Muscle of leg (tissue), 11 donors: Measurements from ENCODE around the gene IFRD1. TPM values are rescaled to one million over a fixed set of nuclear protein-coding genes. Genes with fewer than 3 reads are reported as not detected.

Experiments used
- DNase-seq: peaks from one replicate; pipeline ENCODE4 v3.0.0; 2013
- H3K27ac ChIP-seq: one replicate; pipeline ENCODE4 v1.5.1; 2013; ENCODE audit warnings: mild to moderate bottlenecking, low read length, control low read depth
- H3K27me3 ChIP-seq: one replicate; pipeline ENCODE4 v1.6.1; 2013; ENCODE audit warnings: low read length; ENCODE audit not compliant: control insufficient read depth, insufficient read depth
- H3K36me3 ChIP-seq: one replicate; pipeline ENCODE4 v1.6.1; 2013; ENCODE audit warnings: low read length; ENCODE audit not compliant: control insufficient read depth, insufficient read depth
- H3K4me1 ChIP-seq: one replicate; pipeline ENCODE4 v1.6.1; 2013; ENCODE audit warnings: low read length; ENCODE audit not compliant: control insufficient read depth, insufficient read depth
- H3K4me3 ChIP-seq: one replicate; pipeline ENCODE4 v1.5.1; 2013; ENCODE audit warnings: low read length, control low read depth
- H3K9me3 ChIP-seq: replicated peaks from 2 replicates; pipeline ENCODE4 v1.6.1; 2013; ENCODE audit warnings: low read depth, low read length; ENCODE audit not compliant: control insufficient read depth
- WGBS: methylation state at CpG from one replicate; pipeline ENCODE4 v1.1.5; 2013; ENCODE audit warnings: missing lambda C conversion rate; ENCODE audit not compliant: insufficient coverage; 5-methylcytosine and 5-hydroxymethylcytosine counted together
- polyA plus RNA-seq, 8 donors: library from polyadenylated mRNA; unstranded; fragments of 120-200 nt; gene quantifications; one replicate each; pipeline versions ENCODE4 v1.2.1 to v1.2.3, GENCODE V29; 2013; ENCODE audit warnings: inconsistent platforms in 1 of 8, low replicate concordance in 1 of 8; ENCODE audit not compliant: insufficient read length in 8 of 8, insufficient read depth in 1 of 8
- total RNA-seq: library from RNA; stranded (reverse); fragments of 120-200 nt; gene quantifications from one replicate; pipeline ENCODE4 v1.2.4, GENCODE V29; 2013

Gene IFRD1
- total and polyA plus RNA-seq, 9 donors: 21.2 to 28.7 (median 24.4) TPM

GRCh38 chr7:112419543-112420130, 30.6 kb upstream of the IFRD1 start:
- no peaks in the 10 kb centered on the region for H3K27me3 ChIP-seq
- WGBS: 100% methylated on average over 2 of the region's 4 CpGs
- H3K4me1 ChIP-seq: peaks cover 2% of the 10 kb centered on the region
- H3K9me3 ChIP-seq: peaks cover 2% of the 10 kb centered on the region
- DNase-seq: no peak
- H3K27ac ChIP-seq: no peak overlapping the region
- H3K4me3 ChIP-seq: no peak overlapping the region
- H3K36me3 ChIP-seq: no peaks in the 10 kb centered on the region

GRCh38 chr7:112420236-112420861, 29.9 kb upstream of the IFRD1 start:
- Histone ChIP-seq H3K27me3 (no peaks in the 10 kb centered on the region), H3K9me3 (peaks cover 2% of the 10 kb centered on the region), H3K4me1 (peaks cover 2% of the 10 kb centered on the region), H3K4me3 (no peak overlapping the region), H3K36me3 (no peaks in the 10 kb centered on the region), H3K27ac (no peak overlapping the region)
- DNase-seq: peak; percentile 12
- WGBS: 36% methylated on average over 3 of the region's 9 CpGs

DNA sequence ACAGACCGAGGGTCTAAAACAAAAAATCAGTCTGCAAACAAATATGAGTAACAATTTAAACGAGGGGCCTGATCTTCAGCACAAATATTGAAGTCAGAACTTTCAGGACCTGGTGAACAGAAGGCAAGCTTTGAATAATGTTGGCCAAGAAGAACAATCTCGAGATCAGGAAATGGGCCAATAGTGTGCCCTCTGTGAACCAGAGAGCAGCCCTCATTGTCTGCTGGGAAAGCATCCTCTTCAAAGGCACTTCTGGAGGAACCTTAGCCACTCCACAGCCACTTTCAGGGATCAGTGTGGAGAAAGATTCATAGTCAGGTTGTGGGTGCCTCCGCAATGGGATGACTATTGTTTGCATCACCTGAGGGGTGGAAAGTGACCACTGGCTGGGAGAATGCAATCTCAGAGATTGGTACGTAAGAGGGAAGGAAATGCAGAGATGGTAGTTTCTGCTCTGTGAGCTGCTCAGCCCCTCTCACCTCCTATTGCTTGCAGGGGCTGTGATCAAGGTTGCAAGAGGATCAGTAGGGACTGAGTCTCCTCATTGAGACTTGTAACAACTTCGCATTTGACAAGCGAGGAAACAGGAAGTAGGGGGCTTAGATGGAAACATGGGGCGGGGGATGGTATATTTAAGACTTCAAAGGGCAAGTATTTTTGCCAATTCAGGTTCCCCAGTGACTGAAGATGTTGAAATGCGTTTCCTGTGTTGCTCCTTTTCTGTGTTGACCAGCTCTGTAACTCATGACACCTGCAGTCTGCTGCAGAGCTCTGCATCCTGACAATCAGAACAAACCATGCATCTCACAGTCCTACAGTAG, 28.4 kb upstream of the IFRD1 start:
- DNase-seq: peak; percentile 42
- Histone ChIP-seq H3K36me3 (no peaks in the 10 kb centered on the region), H3K27me3 (no peaks in the 10 kb centered on the region), H3K27ac (no peak overlapping the region), H3K4me3 (no peak overlapping the region), H3K9me3 (peaks cover 2% of the 10 kb centered on the region), H3K4me1 (peaks cover 2% of the 10 kb centered on the region)
- WGBS: 45% methylated on average over 5 of the region's 9 CpGs

GRCh38 chr7:112422842-112423496, 27.3 kb upstream of the IFRD1 start:
- H3K4me1 ChIP-seq: peaks cover 2% of the 10 kb centered on the region
- peak; percentile 68 for DNase-seq
- WGBS: 50% methylated on average over 2 of the region's 6 CpGs
- H3K27me3 ChIP-seq: no peaks in the 10 kb centered on the region
- no peaks in the 10 kb centered on the region for H3K9me3 ChIP-seq
- no peak overlapping the region for H3K27ac ChIP-seq
- no peaks in the 10 kb centered on the region for H3K36me3 ChIP-seq
- H3K4me3 ChIP-seq: no peak overlapping the region

DNA sequence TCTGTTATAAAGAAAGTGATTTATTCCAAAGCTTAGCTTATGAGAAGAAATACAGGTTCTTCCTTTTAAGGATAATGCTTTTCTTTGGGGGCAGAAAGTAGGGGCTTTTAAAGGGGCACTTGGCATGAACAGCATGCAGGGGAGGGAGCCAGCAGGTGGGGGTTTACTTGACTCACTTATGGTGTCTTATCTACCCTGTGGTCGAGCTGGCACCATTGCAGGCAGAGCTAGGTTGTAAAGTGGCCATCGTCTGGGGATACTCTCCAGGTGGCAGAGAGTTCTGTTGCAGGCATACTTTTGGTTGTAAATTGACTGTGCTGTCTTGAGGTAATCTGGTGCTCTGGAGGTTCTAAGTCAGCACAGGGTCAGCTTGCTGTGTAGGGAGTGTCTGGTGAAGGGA, 26.3 kb upstream of the IFRD1 start:
- H3K27ac ChIP-seq: no peak overlapping the region
- WGBS: 46% methylated on average over 2 of the region's 2 CpGs

DNA sequence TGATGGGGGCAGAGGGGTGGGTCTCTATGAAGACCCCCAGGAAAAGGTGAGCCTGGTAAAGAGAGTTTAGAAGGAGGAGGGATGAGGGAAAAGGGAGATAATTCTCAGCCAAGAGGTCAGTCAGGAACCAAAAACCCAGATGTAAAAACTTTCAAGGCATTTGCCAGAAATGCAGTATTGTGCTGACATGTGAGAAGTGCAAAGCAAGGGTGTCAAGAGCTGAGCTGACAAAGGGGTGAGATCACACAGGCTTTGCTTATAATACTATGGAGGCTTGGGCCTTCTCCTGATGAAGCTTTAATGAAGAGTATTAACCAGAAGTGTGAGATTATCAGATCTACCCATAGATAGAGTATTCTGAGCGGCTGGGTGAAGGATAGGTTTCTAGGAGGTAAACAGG, 22.3 kb upstream of the IFRD1 start:
- Histone ChIP-seq H3K36me3 (no peaks in the 10 kb centered on the region), H3K9me3 (no peaks in the 10 kb centered on the region), H3K27ac (no peak overlapping the region), H3K4me1 (no peaks in the 10 kb centered on the region), H3K27me3 (no peaks in the 10 kb centered on the region), H3K4me3 (no peak overlapping the region)
- 86% methylated on average over 1 of the region's 1 CpG for WGBS
- DNase-seq: no peak

More for the DNA sequence above, 26.3 kb upstream of the IFRD1 start:
- Histone ChIP-seq H3K4me1 (peaks cover 2% of the 10 kb centered on the region), H3K36me3 (no peaks in the 10 kb centered on the region), H3K4me3 (no peak overlapping the region), H3K27me3 (no peaks in the 10 kb centered on the region), H3K9me3 (no peaks in the 10 kb centered on the region)
- DNase-seq: no peak

DNA sequence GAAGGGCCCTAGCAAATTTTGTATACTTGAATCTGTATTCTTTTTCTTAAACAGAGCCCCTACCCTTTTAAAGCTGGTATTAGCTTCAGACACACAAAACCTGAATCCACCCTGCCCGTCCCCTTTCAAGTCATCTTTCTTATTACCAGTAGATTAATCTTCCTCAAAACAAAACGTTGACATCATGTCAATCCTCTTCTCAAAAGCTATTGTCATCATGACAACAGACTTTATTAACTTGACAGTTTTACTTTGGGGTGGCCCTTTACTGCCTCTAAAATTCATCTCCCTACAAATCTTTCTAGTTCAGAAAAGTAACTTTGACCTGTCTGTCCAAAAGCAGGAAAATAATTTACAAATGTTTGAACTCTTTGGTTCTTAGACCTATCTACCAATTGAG, 21.5 kb upstream of the IFRD1 start:
- no peaks in the 10 kb centered on the region for H3K9me3 ChIP-seq
- DNase-seq: no peak
- WGBS: 52% methylated on average over 2 of the region's 2 CpGs
- no peak overlapping the region for H3K4me3 ChIP-seq
- no peaks in the 10 kb centered on the region for H3K27me3 ChIP-seq
- no peaks in the 10 kb centered on the region for H3K36me3 ChIP-seq
- no peak overlapping the region for H3K27ac ChIP-seq
- H3K4me1 ChIP-seq: no peaks in the 10 kb centered on the region

GRCh38 chr7:112430649-112431048, 19.6 kb upstream of the IFRD1 start:
- Histone ChIP-seq H3K4me1 (no peaks in the 10 kb centered on the region), H3K27ac (no peak overlapping the region), H3K27me3 (no peaks in the 10 kb centered on the region), H3K4me3 (no peak overlapping the region), H3K36me3 (no peaks in the 10 kb centered on the region), H3K9me3 (no peaks in the 10 kb centered on the region)
- 63% methylated on average over 1 of the region's 2 CpGs for WGBS
- DNase-seq: no peak

DNA sequence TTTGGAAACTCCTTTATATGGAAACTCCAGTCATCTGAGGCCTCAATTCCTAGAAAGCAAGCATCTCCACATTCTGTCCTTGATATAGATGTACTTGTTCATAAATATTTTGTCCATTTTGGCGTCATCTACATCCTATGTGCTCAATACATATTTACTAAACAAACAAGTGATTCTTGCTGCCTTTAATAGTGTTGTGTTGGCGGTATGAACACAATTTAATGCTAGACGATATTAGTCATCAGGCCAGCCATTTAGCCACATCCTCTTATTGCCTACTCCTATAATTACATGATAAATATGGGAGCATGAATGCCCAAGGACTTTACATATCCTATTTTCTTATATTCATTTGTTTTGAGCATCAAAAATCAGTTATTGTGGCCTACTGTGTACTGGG, 18.5 kb upstream of the IFRD1 start:
- no peak for DNase-seq
- H3K36me3 ChIP-seq: no peaks in the 10 kb centered on the region
- WGBS: no CpG with 5 or more reads among the region's 3 CpGs
- H3K4me1 ChIP-seq: no peaks in the 10 kb centered on the region
- no peak overlapping the region for H3K27ac ChIP-seq
- H3K9me3 ChIP-seq: no peaks in the 10 kb centered on the region
- no peaks in the 10 kb centered on the region for H3K27me3 ChIP-seq
- no peak overlapping the region for H3K4me3 ChIP-seq

- H3K27ac ChIP-seq: no peak overlapping the region
- no peaks in the 10 kb centered on the region for H3K9me3 ChIP-seq
- no peak for DNase-seq
- no peaks in the 10 kb centered on the region for H3K27me3 ChIP-seq
- H3K4me3 ChIP-seq: no peak overlapping the region
- no peaks in the 10 kb centered on the region for H3K36me3 ChIP-seq
- H3K4me1 ChIP-seq: no peaks in the 10 kb centered on the region
- WGBS: 40% methylated on average over 1 of the region's 1 CpG
Measured at GRCh38 chr7:112433289-112433688, 17.0 kb upstream of the IFRD1 start.
